Psoas muscle (tissue), 8 donors: ENCODE results near the gene STARD9. TPM values are rescaled to one million over a fixed set of nuclear protein-coding genes. Genes with fewer than 3 reads are reported as not detected.

Experiments
- ATAC-seq, 4 donors: fragments of 200-7000 bp; cut with Tn5 transposase; one replicate each; pipeline ENCODE4 v1.9.1; 2020; ENCODE audit warnings: moderate library complexity in 3 of 4, mild to moderate bottlenecking in 2 of 4
- DNase-seq, 2 donors: peaks; one replicate each; pipeline ENCODE4 v3.0.0-alpha.2; 2020
- H3K27ac ChIP-seq: fragments of 200-600 bp; one replicate; pipeline ENCODE4 v1.8.0; 2022
- H3K27me3 ChIP-seq, 3 donors: fragments of 200-600 bp in 1 of 3; one replicate each; pipeline versions ENCODE4 v1.6.1 to v1.8.0; 2013 to 2022; ENCODE audit warnings: low read length in 2 of 3, mild to moderate bottlenecking in 2 of 3, moderate library complexity in 1 of 3; ENCODE audit not compliant: insufficient read depth in 3 of 3
- H3K36me3 ChIP-seq, 2 donors: fragments of 200-600 bp in 1 of 2; one replicate each; pipeline versions ENCODE4 v1.6.1 to v1.8.0; 2013 to 2022; ENCODE audit warnings: low read depth in 1 of 2, mild to moderate bottlenecking in 1 of 2, moderate library complexity in 1 of 2; ENCODE audit not compliant: insufficient read depth in 1 of 2
- H3K4me1 ChIP-seq: fragments of 200-600 bp; one replicate; pipeline ENCODE4 v1.8.0; 2022
- H3K4me3 ChIP-seq: fragments of 200-600 bp; one replicate; pipeline ENCODE4 v1.8.0; 2022; ENCODE audit warnings: mild to moderate bottlenecking
- H3K9me3 ChIP-seq: fragments of 200-600 bp; one replicate; pipeline ENCODE4 v1.8.0; 2022
- WGBS, 3 donors: extraction: QIAGEN DNeasy Blood & Tissue Kit; methylation state at CpG; one replicate each; pipeline versions ENCODE4 v1.1.6 to v1.1.7; 2013; 5-methylcytosine and 5-hydroxymethylcytosine counted together
- intact Hi-C, 2 donors: fragments of 100-400 bp; cut with DNase I; formaldehyde crosslinking; loops; one replicate each; pipeline versions ENCODE4 v1.11.0 to v1.14.2; 2022
- polyA plus RNA-seq, 3 donors: library from polyadenylated mRNA; stranded (reverse); fragments of 200-250 nt; gene quantifications; one replicate each; pipeline ENCODE4 v1.2.3, GENCODE V29; 2013
- total RNA-seq, 4 donors: library from RNA; stranded (reverse); fragmentation: NEBNext Ultra II Directional in 2 of 4; extraction: Animal tissue kit (Norgen Biotek cat#: 25700) in 2 of 4; gene quantifications; one replicate each; pipeline versions ENCODE4 v1.2.1 to v1.2.4, GENCODE V29; 2021 to 2023
- TF ChIP-seq, protein P1 (sequence below): fragments of 200-600 bp; IDR thresholded peaks from one replicate; pipeline ENCODE4 v1.8.0; 2022; ENCODE audit warnings: antibody characterized with exemption
- donor health status: healthy with polysubstance abuse.
- donor health status: DM: no; HTN: no; CAD: no; lungs with moderate emphysema.
- donor health status: Bipolar disorder and iron deficiency.
- donor health status: healthy.
- donor health status: DM: yes; HTN: yes; CAD: no.
- donor health status: DM: no; HTN: no; CAD: no.
- donor health status: DM: no; HTN: no; CAD: no.
- donor health status: DM: yes; HTN: yes; CAD: no.

The STARD9 gene
- total and polyA plus RNA-seq, 7 donors, result 0.65 to 4.1 (median 1.7) TPM

DNA sequence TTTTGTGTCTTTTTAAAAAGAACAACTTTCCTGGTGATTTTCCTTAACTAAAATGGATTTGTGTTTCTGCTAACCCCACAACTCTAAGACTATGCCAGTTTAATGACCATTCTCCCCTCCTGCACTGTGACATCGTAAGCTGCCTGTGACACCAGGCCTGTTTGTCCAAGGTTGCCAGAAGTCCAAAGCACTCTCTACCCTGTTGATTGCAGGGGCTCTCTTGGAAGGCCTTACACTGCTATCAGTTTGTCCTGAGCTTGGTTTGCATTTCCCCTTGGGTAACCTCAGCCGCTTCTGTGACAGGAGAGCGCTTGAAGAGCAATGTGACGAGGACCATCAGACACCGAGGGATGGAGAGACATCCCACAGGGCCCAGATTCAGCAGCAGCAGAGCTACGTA, 105.7 kb downstream of the STARD9 start:
- 91 to 95% (median 93%) methylated on average over 6 of the region's 6 CpGs for WGBS, 3 donors
- no peak for ATAC-seq

DNA sequence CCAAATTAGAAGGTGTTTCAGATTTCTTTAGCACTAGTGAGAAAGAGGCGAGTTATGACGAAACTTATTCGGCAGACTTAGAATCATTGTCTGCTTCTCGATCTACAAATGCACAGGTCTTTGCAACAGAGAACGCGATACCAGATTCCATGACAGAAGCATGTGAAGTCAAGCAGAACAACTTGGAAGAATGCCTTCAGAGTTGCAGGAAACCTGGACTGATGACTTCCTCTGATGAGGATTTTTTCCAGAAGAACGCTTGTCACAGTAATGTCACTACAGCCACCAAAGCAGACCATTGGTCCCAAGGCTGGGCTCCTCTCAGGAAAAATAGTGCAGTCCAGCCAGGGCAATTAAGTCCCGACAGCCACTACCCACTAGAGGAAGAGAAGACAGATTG, 110.9 kb downstream of the STARD9 start:
- intact Hi-C loops, result no loop called here
- ATAC-seq, result no peak
- TF ChIP-seq, protein P1, sequence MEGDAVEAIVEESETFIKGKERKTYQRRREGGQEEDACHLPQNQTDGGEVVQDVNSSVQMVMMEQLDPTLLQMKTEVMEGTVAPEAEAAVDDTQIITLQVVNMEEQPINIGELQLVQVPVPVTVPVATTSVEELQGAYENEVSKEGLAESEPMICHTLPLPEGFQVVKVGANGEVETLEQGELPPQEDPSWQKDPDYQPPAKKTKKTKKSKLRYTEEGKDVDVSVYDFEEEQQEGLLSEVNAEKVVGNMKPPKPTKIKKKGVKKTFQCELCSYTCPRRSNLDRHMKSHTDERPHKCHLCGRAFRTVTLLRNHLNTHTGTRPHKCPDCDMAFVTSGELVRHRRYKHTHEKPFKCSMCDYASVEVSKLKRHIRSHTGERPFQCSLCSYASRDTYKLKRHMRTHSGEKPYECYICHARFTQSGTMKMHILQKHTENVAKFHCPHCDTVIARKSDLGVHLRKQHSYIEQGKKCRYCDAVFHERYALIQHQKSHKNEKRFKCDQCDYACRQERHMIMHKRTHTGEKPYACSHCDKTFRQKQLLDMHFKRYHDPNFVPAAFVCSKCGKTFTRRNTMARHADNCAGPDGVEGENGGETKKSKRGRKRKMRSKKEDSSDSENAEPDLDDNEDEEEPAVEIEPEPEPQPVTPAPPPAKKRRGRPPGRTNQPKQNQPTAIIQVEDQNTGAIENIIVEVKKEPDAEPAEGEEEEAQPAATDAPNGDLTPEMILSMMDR, result no peak
- no peak for DNase-seq
- Histone ChIP-seq H3K9me3 (no peaks in the 10 kb centered on the region), H3K27ac (no peak overlapping the region), H3K36me3 (peaks cover 0 to 67% of the 10 kb centered on the region in 2 donors), H3K27me3 (no peaks in the 10 kb centered on the region), H3K4me3 (no peak overlapping the region), H3K4me1 (no peaks in the 10 kb centered on the region)
- 94 to 95% (median 95%) methylated on average over 8 of the region's 8 CpGs for WGBS, 3 donors

More for the DNA sequence above, 105.7 kb downstream of the STARD9 start:
- Histone ChIP-seq H3K4me3 (no peak overlapping the region), H3K27me3 (no peaks in the 10 kb centered on the region), H3K4me1 (no peaks in the 10 kb centered on the region), H3K9me3 (no peaks in the 10 kb centered on the region), H3K36me3 (peaks cover 0 to 81% of the 10 kb centered on the region in 2 donors), H3K27ac (no peak overlapping the region)
- intact Hi-C loops, result no loop called here
- DNase-seq, result no peak
- TF ChIP-seq, protein P1, result no peak

DNA sequence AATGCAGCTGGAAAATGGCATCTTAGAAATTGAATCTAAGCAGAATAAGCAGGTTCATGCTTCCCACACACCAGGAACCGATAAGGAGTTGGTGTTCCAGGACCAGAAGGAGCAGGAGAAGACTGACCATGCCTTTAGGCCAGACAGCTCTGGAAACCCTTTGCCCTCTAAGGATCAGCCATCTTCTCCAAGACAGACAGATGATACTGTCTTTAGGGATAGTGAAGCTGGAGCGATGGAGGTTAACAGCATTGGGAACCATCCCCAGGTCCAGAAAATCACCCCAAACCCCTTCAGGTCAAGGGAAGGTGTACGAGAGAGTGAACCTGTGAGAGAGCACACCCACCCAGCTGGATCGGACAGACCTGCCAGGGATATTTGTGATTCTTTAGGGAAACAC, 112.3 kb downstream of the STARD9 start:
- H3K4me3 ChIP-seq, result no peak overlapping the region
- H3K9me3 ChIP-seq, result no peaks in the 10 kb centered on the region
- H3K36me3 ChIP-seq, result peaks cover 0 to 60% of the 10 kb centered on the region in 2 donors
- ATAC-seq (no peak), DNase-seq (no peak)
- H3K27me3 ChIP-seq, result no peaks in the 10 kb centered on the region
- intact Hi-C loops, result no loop called here
- no peaks in the 10 kb centered on the region for H3K4me1 ChIP-seq
- H3K27ac ChIP-seq, result no peak overlapping the region
- 95 to 99% (median 96%) methylated on average over 4 of the region's 4 CpGs for WGBS, 3 donors
- TF ChIP-seq, protein P1, result no peak

DNA sequence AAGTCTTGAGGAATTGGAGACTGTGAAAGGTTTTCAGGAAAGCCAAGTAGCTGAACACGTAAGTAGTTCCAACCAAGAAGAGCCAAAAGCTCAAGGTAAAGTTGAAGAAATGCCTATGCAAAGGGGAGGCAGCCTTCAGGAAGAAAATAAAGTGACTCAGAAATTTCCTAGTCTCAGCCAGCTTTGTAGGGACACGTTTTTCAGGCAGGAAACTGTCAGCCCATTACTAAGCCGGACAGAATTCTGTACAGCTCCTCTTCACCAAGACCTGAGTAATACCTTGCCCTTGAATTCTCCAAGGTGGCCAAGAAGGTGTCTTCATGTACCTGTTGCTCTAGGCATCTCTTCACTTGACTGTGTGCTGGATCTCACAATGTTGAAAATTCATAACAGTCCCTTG, 112.9 kb downstream of the STARD9 start:
- no peaks in the 10 kb centered on the region for H3K9me3 ChIP-seq
- no peaks in the 10 kb centered on the region for H3K4me1 ChIP-seq
- ATAC-seq (no peak), DNase-seq (no peak)
- no peak overlapping the region for H3K27ac ChIP-seq
- H3K27me3 ChIP-seq, result no peaks in the 10 kb centered on the region
- intact Hi-C loops, result no loop called here
- WGBS, 3 donors, result 85 to 96% (median 88%) methylated on average over 3 of the region's 3 CpGs
- TF ChIP-seq, protein P1, result no peak
- peaks cover 0 to 55% of the 10 kb centered on the region in 2 donors for H3K36me3 ChIP-seq
- no peak overlapping the region for H3K4me3 ChIP-seq

DNA sequence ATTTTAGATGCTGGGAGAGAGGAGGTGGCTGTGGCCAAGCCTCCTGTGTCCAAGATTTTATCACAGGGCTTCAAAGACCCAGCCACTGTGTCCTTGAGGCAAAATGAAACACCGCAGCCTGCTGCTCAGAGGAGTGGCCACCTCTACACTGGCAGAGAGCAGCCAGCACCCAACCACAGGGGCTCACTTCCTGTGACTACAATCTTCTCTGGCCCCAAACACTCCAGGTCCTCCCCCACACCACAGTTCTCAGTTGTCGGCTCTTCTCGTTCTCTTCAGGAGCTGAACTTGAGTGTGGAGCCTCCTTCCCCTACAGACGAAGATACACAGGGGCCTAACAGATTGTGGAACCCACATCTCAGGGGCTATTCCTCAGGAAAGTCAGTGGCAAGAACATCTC, 115.9 kb downstream of the STARD9 start:
- TF ChIP-seq, protein P1, result no peak
- H3K36me3 ChIP-seq, result peaks cover 0 to 42% of the 10 kb centered on the region in 2 donors

More for the DNA sequence above, 115.9 kb downstream of the STARD9 start:
- DNase-seq, result no peak
- ATAC-seq, result no peak
- Histone ChIP-seq H3K4me3 (no peak overlapping the region), H3K27me3 (no peaks in the 10 kb centered on the region), H3K27ac (no peak overlapping the region), H3K9me3 (no peaks in the 10 kb centered on the region), H3K4me1 (no peaks in the 10 kb centered on the region)
- 89 to 93% (median 89%) methylated on average over 4 of the region's 4 CpGs for WGBS, 3 donors
- intact Hi-C loops, result no loop called here
